ENCODE measurements around the gene SYT5.

The SYT5 gene

DNA sequence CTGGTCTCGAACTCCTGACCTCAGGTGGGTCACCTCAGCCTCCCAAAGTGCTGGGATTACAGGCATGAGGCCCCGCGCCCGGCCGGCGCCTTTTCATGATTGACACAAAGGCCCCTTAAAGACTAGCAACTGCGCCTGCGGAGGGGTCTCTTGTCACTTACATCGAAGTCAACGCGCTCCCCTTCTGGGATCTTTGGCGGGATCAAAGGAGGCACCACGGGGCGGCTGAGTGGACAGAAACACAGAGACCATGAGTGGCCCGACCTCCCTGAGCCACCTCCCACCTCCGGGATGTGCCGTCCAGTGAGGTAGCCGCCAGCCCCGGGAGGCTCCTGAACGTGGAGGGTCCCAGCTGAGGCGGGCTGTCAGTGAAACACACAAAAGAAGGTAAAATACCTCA lies 38.4 kb downstream of the SYT5 start:
- TF ChIP-seq CTCF (IDR thresholded peaks at IDR 0.05; ENCODE audit: low read depth, low read length): no peak
- no peak overlapping the region for H3K4me3 ChIP-seq (replicated peaks in 1 of 2; ENCODE audit: low read depth in 2 of 2, low read length in 2 of 2)
- no peak for DNase-seq (ENCODE audit: low read depth in 2 of 2)

GRCh38 chr19:55137915-55138314 lies 42.2 kb downstream of the SYT5 start:
- no peak for DNase-seq (ENCODE audit: low read depth in 2 of 2)
- TF ChIP-seq CTCF (IDR thresholded peaks at IDR 0.05; ENCODE audit: low read depth, low read length): no peak
- H3K4me3 ChIP-seq (replicated peaks in 1 of 2; ENCODE audit: low read depth in 2 of 2, low read length in 2 of 2): no peak overlapping the region

DNA sequence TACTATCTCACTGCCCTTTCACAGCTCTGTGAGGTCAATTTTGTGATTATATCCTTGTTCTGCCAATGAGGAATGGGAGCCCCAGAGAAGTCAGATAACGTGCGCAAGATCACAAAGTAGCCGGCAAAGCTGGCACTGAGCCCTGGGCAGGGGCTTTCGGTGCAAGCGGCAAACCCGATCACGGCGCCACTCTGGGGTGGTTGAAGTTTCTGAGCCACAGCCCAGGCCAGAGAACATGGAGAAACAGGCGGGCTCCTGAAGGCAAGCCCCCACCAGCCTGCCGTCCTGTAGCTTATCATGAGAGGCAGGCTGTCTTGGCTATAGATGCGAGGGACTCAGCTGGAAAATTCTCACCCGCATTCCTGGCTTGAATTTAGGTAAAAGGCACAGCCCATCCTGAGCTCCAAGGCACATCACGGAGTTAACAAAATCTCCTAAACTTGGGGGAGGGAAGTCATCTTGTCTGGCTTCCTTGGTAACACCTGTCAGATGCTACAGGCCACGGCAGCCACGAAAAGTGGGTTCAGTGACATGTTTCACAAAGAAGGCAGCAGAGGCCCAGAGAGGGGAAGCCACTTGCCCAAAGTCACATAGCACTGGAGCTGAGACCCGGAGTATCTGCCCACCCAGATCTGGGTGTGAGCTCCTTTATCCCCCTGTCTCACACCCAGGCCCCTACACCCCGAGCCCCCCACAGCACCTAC lies 43.5 kb downstream of the SYT5 start:
- H3K4me3 ChIP-seq (replicated peaks in 1 of 2; ENCODE audit: low read depth in 2 of 2, low read length in 2 of 2): no peak overlapping the region
- TF ChIP-seq CTCF (IDR thresholded peaks at IDR 0.05; ENCODE audit: low read depth, low read length): no peak
- no peak for DNase-seq (ENCODE audit: low read depth in 2 of 2)

- no peak for DNase-seq (ENCODE audit: low read depth in 2 of 2)
- TF ChIP-seq CTCF (IDR thresholded peaks at IDR 0.05; ENCODE audit: low read depth, low read length): no peak
- no peak overlapping the region for H3K4me3 ChIP-seq (replicated peaks in 1 of 2; ENCODE audit: low read depth in 2 of 2, low read length in 2 of 2)
Observed at GRCh38 chr19:55134736-55135135, 45.4 kb downstream of the SYT5 start.

GRCh38 chr19:55133639-55134444 lies 46.2 kb downstream of the SYT5 start:
- DNase-seq (ENCODE audit: low read depth in 2 of 2): no peak
- TF ChIP-seq CTCF (IDR thresholded peaks at IDR 0.05; ENCODE audit: low read depth, low read length): no peak
- H3K4me3 ChIP-seq (replicated peaks in 1 of 2; ENCODE audit: low read depth in 2 of 2, low read length in 2 of 2): no peak overlapping the region

GRCh38 chr19:55132453-55133129 lies 47.5 kb downstream of the SYT5 start:
- TF ChIP-seq CTCF (IDR thresholded peaks at IDR 0.05; ENCODE audit: low read depth, low read length): no peak
- no peak for DNase-seq (ENCODE audit: low read depth in 2 of 2)

More at GRCh38 chr19:55132453-55133129, 47.5 kb downstream of the SYT5 start:
- no peak overlapping the region for H3K4me3 ChIP-seq (replicated peaks in 1 of 2; ENCODE audit: low read depth in 2 of 2, low read length in 2 of 2)
